ENCODE data around the gene GABARAPL2.

GABARAPL2 gene

DNA sequence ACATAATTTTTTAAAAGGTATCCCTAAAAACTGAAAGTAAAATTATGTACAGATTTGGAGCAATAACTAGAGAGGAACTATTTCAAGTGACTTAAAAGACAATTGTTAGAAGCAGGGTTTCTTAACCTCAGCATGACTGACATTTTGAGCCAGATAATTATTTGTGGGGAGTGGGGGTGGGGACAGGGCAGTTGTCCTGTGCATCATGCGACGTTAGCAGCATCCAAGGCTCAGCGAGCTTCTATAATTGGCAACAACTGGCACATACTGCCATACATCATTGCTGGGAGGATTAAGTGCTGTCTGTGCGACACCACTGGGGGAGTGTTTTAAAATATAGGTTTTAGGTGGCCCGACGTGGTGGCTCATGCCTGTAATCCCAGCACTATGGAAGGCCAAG, 27.1 kb downstream of the GABARAPL2 start:
- DNase-seq, result no peak

DNA sequence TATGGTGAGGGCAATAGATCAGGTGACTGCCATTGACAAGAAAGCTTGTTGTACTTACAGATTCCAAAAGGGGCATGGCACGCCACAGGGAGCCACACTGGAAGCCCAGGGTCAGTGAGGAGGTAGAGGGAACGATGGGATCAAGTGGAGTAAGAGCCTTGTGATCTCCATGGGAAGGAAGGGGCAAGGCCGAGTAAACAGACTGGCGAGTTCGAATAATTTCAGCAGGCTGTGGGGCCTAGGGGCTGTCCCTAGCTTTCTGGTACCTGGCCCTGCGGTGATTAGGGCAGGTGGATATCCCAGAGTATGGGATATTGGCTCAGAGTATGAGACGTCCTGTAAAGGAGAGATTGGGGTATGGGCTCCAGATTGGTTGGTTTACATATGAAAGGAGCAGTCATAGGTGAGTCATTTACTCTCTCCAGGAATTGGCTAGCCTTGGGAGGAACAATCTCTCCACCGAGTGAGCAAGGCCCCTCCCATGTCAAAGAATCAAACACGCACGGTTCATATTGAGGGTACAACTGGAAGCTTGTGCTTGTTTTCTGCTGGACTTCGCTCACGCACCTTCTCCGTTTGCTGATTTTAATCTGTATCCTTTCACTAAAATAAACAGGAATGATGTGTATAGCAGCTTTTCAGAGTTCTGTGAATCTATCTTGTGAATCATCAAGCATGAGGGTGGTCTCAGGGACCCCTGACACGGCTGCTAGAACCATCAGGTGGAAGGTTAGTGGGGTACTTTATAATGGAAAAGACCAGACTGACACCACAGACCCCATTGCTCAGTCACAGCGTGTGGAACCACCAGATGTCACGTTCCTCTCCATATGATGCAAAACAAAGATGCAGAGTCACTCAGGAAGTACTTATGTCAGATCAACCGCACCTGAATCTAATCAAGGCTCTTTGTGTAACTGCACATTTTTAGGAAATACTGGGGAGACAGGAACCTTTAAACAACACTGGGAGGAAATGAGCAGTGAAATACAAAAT, 27.9 kb downstream of the GABARAPL2 start:
- no peak for DNase-seq

DNA sequence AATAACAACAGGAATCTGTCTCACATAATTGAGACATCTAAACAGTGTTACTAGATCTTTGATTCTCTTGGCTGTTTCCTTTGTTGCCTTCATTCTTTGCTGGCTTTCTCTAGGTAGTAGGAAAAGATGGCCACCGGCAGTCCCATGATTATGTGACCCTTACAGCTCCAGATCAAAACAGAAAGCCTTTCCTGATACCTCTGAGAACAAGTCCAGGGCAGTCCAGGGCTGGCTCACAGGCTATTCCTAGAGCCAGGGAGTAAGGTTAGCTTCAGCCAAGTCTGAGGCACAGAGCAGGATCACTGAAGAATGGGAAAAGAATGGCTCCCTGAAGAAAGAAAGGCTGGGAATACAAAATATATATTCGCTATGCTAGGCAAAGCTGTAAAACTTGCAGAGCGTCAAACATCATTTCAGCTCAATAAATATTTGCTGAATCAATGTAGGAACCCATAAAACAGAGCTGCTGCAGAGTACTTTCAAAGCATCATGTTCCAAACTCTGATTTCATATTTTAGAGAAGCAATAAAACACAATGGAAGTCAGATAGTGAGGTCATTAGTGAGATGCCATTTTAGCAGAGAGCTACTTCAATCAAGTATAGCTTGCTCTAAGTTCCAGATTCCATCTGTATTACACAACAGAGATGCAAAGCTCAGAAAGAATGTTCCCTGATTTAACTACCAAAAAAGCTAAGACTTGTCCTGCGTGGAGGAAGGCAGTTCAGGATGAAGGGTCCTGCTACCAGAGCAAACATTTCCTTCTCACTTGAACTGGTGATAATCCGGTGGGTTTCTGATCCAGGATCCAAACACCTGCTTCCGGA, 33.5 kb downstream of the GABARAPL2 start:
- DNase-seq, result no peak

GRCh38 chr16:75603241-75603640, 37.1 kb downstream of the GABARAPL2 start:
- no peak for DNase-seq

DNA sequence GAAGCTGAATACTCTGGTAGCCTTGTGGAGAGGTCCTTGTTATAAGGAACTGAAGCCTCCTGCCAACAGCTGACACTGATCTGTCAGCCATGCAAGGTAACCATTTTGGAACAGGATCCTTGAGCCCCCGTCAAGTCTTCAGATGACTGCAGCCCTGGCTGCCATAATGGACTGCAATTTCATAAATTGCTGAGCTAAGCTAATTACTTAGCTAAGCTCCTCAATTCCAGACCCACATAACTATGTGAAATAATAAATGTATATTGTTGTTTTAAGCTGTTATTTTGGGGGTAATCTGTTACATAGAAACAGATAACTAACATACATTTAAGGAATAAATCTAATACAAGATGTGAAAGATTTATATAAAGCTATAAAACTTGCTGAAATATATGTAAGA, 40.3 kb downstream of the GABARAPL2 start:
- no peak for DNase-seq

- DNase-seq, result no peak
Measured at GRCh38 chr16:75614066-75614897, 48.1 kb downstream of the GABARAPL2 start.

- DNase-seq, result no peak
Measured at GRCh38 chr16:75615619-75616018, 49.4 kb downstream of the GABARAPL2 start.

DNA sequence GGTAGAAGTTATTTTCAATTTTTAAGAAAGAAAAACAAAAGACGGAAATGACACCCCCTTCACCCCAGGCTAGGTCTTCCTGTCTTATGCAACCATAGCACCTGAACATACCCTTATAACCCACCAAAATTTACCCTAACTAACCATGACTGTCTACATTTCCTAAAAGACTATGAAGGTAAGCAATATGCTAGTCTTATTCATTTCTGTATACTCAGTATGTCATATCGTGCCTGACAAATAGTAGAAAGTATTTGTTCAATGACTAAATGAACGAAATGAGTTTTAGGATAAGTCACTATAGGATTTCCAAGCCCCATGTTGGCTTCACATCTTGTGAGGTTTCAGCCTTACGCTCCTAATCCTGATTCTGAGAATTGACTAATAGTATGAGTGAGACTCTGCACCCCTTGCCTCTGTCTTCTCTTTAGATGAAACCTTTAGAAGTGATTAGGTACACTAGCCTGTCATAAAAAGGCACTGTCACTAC, 50.4 kb downstream of the GABARAPL2 start:
- DNase-seq, result no peak

GRCh38 chr16:75617121-75617520, 50.9 kb downstream of the GABARAPL2 start:
- DNase-seq, result no peak

- DNase-seq, result no peak
Measured at GRCh38 chr16:75618780-75619179, 52.6 kb downstream of the GABARAPL2 start.

DNA sequence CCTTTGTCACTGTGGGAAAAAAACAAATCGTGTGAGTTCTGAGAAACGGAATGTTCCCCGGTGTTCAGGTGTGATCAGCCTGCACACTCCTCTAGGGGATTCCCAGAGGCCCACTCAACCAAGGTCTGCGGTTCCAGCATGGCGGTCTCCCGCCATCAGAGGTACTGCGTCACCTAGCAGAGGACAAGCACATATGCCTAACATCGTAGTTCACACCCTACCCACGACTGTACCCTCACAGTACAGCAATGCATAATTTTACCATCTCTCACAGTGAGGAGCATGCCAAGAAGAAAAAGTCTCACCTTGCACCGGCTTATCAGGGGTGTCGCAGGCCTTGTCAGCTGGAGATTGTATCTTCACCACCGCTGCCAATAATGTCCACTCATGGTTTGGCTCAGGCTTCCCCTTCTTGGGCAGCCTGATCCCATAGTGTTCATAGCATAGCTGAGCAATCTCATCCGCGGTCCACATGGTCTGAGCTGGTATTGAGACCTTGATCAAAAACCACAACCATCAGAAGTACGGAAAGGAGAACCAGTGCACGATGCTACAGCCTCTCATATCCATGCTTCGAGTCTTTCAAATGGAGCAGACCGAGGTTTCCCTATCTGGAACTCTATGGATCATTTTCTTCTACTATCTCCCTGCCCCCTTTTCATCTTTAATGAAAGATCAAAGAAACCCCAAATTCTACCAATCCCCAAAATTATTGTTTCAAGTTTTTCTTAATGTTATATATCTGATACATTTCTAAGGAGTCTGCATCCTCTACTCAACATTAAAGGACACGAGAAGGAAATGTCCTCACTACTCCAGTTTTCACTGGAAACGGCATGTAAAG, 54.4 kb downstream of the GABARAPL2 start:
- no peak for DNase-seq

- no peak for DNase-seq
Measured at GRCh38 chr16:75621170-75621477, 54.9 kb downstream of the GABARAPL2 start.

DNA sequence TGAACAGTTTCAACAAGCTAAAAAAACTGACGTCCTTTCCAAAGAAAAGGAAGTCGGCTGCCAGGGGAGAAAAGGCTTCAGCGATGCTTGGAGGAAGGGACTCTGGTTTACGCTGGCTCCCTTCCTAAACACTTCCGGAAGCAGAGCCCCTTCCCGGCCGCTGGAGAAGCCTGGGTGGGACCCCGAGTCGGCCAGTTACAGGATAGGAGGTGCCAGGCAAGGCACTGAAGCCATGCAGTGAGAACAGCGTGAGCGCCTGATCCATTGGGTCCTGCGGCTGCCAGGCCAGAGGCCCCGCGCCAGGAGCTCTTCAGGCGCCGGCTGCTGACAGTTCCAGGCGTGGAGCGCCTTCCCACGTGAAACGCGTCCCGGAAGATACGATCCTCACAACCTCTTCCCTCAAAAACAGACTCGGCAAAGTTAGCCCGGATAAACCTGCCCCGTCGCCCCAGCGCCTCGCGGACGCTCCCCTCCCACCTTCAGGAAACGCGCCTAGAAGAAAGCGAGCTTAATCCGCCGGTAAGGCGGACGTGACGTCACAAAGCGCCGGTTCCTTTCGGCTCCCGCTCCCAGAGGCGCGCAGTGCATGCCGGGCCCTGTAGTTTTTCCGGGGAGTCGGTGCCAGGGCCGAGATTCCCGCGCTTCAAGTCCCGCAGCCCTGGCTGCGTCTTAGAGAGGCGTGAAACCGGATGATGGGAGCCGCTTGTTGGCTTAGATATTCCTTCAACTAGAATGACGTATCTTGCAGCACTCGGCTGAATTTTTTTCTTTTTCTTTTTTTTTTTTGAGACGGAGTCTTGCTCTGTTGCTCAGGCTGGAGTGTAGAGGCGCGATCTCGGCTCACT, 56.8 kb downstream of the GABARAPL2 start, which contains the start of gene ADAT1:
TSS of gene ADAT1 (minus strand) at position 521 of the 845 bp plus-strand sequence. CDS start 2,482 bp downstream, outside the sequence.
- DNase-seq, result peak; percentile 39

- no peak for DNase-seq
Measured at GRCh38 chr16:75624921-75625334, 58.7 kb downstream of the GABARAPL2 start.

- no peak for DNase-seq
Measured at GRCh38 chr16:75626806-75627205, 60.6 kb downstream of the GABARAPL2 start.
